Amygdala (tissue), 56 donors: ENCODE measurements around the gene A1CF.
"Not testable (repeated sequence)": the region's sequence is repeated elsewhere in the genome, so short reads cannot be mapped to it uniquely, and the experiment has no call there.

Experiments used
- DNase-seq, 56 donors: peaks; one replicate each; lab custom pipeline; 2025; lab: John Stamatoyannopoulos, UW

The A1CF gene

GRCh38 chr10:50885097-50885859 is at the start of gene A1CF:
Gene A1CF (minus strand): TSS chr10:50885627. CDS start chr10:50859940, 25,687 bp downstream.
- DNase-seq, result no peak

DNA sequence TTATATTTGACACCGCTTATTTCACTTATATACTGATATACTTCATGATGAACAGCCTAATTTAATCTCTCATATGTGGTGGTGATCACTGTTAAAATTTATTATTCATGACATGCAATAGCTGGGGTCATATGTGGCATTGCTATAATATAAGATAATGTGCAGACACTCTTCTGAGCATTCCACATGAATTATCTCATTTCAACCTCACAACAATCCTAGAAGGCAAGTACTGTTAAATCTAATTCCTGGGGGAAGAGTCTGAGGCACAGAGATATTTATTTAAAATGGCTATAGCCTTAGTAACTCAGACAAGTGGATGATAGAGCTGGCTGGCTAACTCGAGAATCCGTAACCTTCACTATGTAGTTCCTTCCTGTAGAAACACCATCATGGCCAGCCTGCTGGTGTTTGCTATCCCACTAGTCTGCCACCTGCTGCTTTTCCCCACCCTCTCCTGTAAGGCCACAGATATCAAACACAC is 46.6 kb upstream of the A1CF start:
- no peak for DNase-seq

GRCh38 chr10:50929670-50930069 is 44.2 kb upstream of the A1CF start:
- no peak for DNase-seq

DNA sequence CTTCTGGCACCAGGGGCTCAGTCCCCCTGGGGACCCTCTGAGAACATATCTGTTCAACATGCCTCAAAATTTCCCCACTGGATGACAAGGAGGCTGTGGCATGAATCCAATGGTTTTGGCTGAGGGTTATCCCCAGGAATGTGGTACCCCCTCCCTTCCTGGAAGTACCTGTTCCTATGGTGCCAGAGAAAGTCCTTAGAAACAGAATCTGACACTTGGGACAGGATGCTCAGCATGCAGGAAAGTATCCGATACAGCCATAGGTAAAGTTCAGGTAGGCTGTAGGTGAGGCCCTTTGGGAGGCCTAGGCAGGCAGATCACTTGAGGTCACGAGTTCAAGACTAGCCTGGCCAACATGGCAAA is 42.7 kb upstream of the A1CF start:
- DNase-seq, result no peak

GRCh38 chr10:50927522-50928189 is 42.2 kb upstream of the A1CF start:
- DNase-seq, result no peak

DNA sequence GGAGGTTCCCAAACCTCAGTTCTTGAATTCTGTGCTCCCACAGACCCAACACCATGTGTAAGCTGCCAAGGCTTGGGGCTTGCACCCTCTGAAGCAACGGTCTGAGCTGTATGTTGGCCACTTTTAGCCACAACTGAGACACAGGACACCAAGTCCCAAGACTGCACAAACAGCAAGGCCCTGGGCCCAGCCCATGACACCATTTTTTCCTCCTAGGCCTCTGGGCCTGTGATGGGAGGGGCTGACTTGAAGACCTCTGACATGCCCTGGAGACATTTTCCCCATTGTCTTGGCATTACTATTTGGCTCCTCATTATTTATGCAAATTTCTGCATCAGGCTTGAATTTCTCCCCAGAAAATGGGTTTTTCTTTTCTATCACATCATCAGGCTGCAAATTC is 38.0 kb upstream of the A1CF start:
- not testable (repeated sequence) for DNase-seq

GRCh38 chr10:50919010-50919409 is 33.6 kb upstream of the A1CF start:
- DNase-seq, result no peak

DNA sequence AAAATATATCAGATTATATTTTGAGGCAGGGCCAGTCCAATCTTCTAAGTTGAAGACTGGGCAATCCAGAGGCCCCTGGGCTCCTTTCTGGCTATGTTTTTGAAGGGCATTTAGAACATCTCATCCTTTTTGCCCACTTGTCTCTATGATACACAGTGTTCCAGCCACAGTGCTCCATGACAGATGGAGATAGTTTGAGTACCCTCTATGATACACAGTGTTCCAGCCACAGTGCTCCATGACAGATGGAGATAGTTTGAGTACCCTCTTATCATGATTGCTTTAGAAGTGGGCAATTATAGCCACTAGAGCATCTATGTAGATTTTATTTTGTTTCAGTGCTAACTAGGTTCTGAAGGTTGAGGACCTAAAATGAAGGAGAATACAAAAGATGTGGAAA is 33.1 kb upstream of the A1CF start:
- DNase-seq, result no peak

GRCh38 chr10:50917486-50917885 is 32.1 kb upstream of the A1CF start:
- no peak for DNase-seq

GRCh38 chr10:50909334-50910014 is 24.0 kb upstream of the A1CF start:
- DNase-seq, result no peak

DNA sequence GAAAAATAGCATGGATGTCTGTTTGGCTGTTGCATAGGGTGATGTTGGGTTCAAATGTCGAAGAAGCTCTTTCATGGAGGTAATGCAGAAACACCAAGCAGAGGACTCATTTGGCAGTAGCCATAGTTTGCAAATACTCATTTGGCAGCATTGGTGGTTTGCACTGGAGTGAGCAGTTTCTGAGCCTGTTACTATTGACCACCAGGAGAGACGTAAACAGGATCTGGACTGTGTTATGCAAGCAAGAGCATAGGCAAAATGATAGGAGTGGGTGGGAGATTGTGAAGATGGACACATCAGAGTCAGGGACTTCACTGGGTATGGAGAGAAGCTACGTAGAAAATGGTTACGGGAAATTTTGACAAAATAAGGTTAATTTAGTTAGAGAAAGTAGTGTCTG is 22.9 kb upstream of the A1CF start:
- DNase-seq, result no peak

DNA sequence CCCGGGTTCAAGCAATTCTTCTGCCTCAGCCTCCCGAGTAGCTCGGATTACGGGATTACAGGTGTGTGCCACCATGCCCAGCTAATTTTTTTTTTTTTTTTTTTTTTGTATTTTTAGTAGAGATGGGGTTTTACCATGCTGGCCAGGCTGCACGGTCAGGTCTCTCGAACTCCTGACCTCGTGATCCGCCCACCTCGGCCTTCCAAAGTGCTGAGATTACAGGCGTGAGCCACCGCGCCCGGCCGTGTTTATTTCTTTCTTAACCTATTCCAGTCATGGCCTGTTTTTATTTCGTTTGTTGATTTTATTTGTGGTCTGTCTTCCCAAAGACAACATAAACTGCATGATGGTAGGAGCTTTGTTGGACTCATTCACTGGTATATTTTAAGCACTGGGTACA is 20.4 kb upstream of the A1CF start:
- not testable (repeated sequence) for DNase-seq

DNA sequence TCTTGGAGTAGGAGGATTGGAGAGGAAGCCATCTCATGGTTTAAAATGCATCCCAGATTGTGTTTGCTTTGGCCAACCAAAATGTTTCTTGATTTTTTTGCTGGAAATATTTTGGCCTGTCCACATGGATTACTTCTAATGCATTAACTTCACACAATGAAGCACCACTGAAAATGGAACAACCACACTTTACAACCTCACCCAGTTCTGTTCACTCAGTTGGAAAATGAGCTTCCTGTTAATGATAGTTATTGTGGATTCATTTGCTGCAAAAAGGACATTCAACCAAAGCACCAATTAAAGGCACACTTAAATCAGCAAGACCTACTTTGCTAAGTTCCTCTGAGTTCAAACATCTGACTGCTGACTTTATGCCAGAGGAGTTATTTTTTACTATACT is 11.3 kb upstream of the A1CF start:
- DNase-seq, result no peak

DNA sequence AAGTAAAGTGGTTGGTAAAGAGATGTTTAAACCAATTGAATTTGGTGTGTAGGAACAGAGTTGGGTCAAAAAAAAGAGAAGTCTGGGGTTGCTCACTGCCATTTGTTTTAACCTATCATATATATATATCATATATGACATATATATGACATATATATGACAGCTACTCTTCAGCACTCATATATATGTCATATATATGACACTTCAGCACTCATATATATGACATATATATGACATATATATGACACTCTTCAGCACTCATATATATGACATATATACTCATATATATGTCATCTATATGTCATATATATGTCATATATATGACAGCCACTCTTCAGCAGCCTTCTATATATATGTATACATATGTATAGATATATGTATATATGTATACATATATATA is 8.9 kb upstream of the A1CF start:
- no peak for DNase-seq

DNA sequence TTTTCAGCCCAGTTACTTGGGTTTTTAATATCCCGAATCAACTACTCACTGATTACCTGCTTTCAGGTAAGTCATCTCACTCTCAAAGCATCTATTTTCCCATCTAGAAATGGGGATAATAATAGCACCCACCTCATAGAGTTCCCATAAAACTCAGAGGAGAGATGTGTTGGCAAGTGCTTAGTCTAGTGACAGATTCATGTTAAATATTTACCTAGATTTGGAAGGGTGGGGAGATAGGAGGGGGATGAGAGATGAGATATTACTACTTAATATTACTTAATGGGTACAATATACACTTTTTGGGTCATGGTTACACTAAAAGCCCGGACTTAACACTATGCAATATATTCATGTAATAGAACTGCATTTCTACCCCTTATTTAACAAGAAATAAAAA is 7.0 kb upstream of the A1CF start:
- no peak for DNase-seq

DNA sequence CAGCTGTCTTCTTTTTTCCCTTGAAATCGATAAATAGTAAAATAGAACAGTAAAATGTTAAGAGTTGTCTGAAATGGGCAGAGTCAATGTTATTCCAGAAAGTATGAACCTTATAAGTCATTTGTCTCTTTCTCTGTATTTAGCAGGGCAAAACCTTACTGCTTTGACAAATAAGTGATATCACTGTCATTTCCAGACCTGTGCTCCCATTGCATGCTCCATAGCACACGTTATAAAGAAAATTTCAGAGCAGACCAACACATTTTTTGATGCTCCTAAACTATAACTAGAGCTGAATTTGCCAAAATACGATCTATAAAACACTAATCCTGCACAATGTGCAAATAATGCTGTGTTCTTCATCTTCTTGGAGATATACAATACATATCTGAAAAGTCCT is 1.1 kb downstream of the A1CF start:
- DNase-seq, result no peak

GRCh38 chr10:50883629-50884028 is 1.8 kb downstream of the A1CF start:
- no peak for DNase-seq

DNA sequence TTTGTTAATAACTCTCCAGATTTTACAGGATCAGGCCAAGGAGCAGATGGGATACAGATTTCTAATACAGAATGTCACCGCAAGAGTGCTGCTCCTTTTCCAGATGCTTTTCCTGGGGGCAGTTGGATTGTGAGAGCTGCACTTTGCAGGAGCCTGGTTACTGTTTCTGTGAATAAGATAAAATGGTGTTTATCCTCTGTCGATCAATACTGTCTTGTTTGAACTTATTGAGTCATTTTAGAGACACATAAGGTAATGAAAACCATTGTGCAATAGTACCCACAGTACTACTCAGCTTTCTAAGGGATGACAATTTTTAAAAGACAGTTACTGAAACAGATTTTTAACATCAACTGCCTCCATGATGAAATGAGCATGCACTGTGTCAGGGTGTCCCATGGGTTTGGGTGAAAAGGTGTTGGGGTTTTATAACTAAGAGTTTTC is 2.9 kb downstream of the A1CF start:
- no peak for DNase-seq

DNA sequence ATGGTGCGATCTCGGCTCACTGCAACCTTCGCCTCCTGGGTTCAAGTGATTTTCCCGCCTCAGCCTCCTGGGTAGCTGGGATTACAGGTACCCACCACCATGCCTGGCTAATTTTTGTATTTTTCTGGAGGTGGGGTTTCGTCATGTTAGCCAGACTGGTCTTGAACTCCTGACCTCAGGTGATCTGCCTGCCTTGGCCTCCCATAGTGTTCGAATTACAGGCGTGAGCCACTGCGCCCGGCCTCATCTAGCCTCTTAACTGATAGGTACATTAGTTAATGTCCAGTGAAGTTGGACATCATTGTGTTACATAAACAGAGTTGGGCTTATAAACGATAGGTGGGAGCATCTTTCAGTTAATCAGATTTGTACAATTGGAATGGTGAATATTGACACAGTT is 4.4 kb downstream of the A1CF start:
- not testable (repeated sequence) for DNase-seq

- no peak for DNase-seq
These were observed 9.0 kb downstream of the A1CF start for GRCh38 chr10:50876429-50876828.

DNA sequence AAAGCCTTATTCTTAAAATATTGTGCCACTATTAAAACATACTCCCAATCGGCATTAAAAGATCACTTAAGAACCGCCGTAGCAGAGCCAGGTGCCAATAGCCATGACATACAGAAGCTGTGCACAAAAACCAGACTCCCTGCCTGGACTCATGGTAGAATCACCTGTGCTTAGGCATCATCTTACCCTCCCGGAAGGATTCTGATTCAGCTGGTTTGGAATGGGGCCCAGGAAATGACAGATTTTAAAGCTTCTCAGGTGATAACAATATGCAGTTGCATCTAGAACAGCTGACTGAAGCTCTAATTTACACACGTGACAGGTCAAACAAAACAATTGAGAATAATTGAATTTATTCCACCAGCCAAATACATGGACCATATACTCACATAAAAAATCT is 10.7 kb downstream of the A1CF start:
- DNase-seq, result no peak

GRCh38 chr10:50866317-50866716 is 19.1 kb downstream of the A1CF start:
- DNase-seq, result no peak
